Ishikawa (cell line): Measurements from ENCODE around the gene GATB.

Experiments used
- CEBPB ChIP-seq: IDR thresholded peaks from 2 replicates; pipeline ENCODE4 v1.6.1; 2012
- CREB1 ChIP-seq: IDR thresholded peaks from 2 replicates; pipeline ENCODE4 v1.6.1; 2012; ENCODE audit warnings: low read depth
- EGR1 ChIP-seq: IDR thresholded peaks from 2 replicates; pipeline ENCODE4 v1.6.1; 2012
- EP300 ChIP-seq: IDR thresholded peaks from 2 replicates; pipeline ENCODE4 v1.6.1; 2012; ENCODE audit warnings: borderline replicate concordance
- FOXM1 ChIP-seq: IDR thresholded peaks from 2 replicates; pipeline ENCODE4 v1.6.1; 2012; ENCODE audit warnings: low read depth, borderline replicate concordance
- MAX ChIP-seq: IDR thresholded peaks from 2 replicates; pipeline ENCODE4 v1.6.1; 2012
- NFIC ChIP-seq: IDR thresholded peaks from 2 replicates; pipeline ENCODE4 v1.6.1; 2012
- RAD21 ChIP-seq: IDR thresholded peaks from 2 replicates; pipeline ENCODE4 v1.6.1; 2012; ENCODE audit warnings: low read depth
- REST ChIP-seq: IDR thresholded peaks from 2 replicates; pipeline ENCODE4 v1.6.1; 2012; ENCODE audit warnings: low read depth, mild to moderate bottlenecking
- TAF1 ChIP-seq: IDR thresholded peaks from 2 replicates; pipeline ENCODE4 v1.6.1; 2012; ENCODE audit warnings: low read depth, mild to moderate bottlenecking
- TCF12 ChIP-seq: IDR thresholded peaks from 2 replicates; pipeline ENCODE4 v1.6.1; 2012; ENCODE audit warnings: low read depth
- TEAD4 ChIP-seq: IDR thresholded peaks from 2 replicates; pipeline ENCODE4 v1.6.1; 2012
- USF1 ChIP-seq: IDR thresholded peaks from 2 replicates; pipeline ENCODE4 v1.6.1; 2012
- YY1 ChIP-seq: IDR thresholded peaks from 2 replicates; pipeline ENCODE4 v1.6.1; 2012; ENCODE audit warnings: low read depth
- ZBTB7A ChIP-seq: IDR thresholded peaks from 2 replicates; pipeline ENCODE4 v1.6.1; 2012; ENCODE audit warnings: low read depth

GATB gene

GRCh38 chr4:151690164-151690870 is 70.5 kb downstream of the GATB start:
- TF ChIP-seq REST = no peak
- TF ChIP-seq EP300 = no peak
- no peak for TF ChIP-seq RAD21

- TF ChIP-seq CEBPB = no peak
- no peak for TF ChIP-seq MAX
- TF ChIP-seq YY1 = no peak
- TF ChIP-seq USF1 = no peak
These were observed 71.4 kb downstream of the GATB start for GRCh38 chr4:151689211-151689991.

- TF ChIP-seq TEAD4 = no peak
These were observed 72.1 kb downstream of the GATB start for GRCh38 chr4:151688785-151689043.

GRCh38 chr4:151688003-151688784 is 72.6 kb downstream of the GATB start:
- TF ChIP-seq EGR1 (no peak), NFIC (no peak), TCF12 (no peak), TEAD4 (no peak), CREB1 (no peak), RAD21 (no peak), EP300 (no peak), USF1 (no peak), FOXM1 (no peak), MAX (no peak), YY1 (no peak), ZBTB7A (no peak), CEBPB (no peak), REST (no peak), TAF1 (no peak)

- TF ChIP-seq ZBTB7A (no peak), FOXM1 (no peak)
These were observed 73.7 kb downstream of the GATB start for GRCh38 chr4:151687021-151687640.

GRCh38 chr4:151685303-151685702 is 75.5 kb downstream of the GATB start:
- TF ChIP-seq TAF1 = no peak
- TF ChIP-seq NFIC = no peak
- no peak for TF ChIP-seq MAX
- no peak for TF ChIP-seq RAD21
- TF ChIP-seq TEAD4 = no peak
- TF ChIP-seq CEBPB = no peak
- TF ChIP-seq USF1 = no peak
- no peak for TF ChIP-seq YY1
- no peak for TF ChIP-seq FOXM1
- TF ChIP-seq CREB1 = no peak
- no peak for TF ChIP-seq TCF12
- no peak for TF ChIP-seq REST
- TF ChIP-seq ZBTB7A = no peak
- no peak for TF ChIP-seq EGR1
- no peak for TF ChIP-seq EP300
